Hair follicular keratinocyte (primary cell): Measurements from ENCODE around the gene ELOVL3. TPM values are rescaled to one million over a fixed set of nuclear protein-coding genes. Genes with fewer than 3 reads are reported as not detected.

Source experiments
- total RNA-seq: library from RNA; depleted of rRNA; stranded (reverse); fragments of >200 nt; gene quantifications from 2 replicates; pipeline ENCODE4 v1.2.3, GENCODE V29; 2015

ELOVL3 gene, protein sequence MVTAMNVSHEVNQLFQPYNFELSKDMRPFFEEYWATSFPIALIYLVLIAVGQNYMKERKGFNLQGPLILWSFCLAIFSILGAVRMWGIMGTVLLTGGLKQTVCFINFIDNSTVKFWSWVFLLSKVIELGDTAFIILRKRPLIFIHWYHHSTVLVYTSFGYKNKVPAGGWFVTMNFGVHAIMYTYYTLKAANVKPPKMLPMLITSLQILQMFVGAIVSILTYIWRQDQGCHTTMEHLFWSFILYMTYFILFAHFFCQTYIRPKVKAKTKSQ
- total RNA-seq = 0.23 and 0.27 TPM in 2 replicates

DNA sequence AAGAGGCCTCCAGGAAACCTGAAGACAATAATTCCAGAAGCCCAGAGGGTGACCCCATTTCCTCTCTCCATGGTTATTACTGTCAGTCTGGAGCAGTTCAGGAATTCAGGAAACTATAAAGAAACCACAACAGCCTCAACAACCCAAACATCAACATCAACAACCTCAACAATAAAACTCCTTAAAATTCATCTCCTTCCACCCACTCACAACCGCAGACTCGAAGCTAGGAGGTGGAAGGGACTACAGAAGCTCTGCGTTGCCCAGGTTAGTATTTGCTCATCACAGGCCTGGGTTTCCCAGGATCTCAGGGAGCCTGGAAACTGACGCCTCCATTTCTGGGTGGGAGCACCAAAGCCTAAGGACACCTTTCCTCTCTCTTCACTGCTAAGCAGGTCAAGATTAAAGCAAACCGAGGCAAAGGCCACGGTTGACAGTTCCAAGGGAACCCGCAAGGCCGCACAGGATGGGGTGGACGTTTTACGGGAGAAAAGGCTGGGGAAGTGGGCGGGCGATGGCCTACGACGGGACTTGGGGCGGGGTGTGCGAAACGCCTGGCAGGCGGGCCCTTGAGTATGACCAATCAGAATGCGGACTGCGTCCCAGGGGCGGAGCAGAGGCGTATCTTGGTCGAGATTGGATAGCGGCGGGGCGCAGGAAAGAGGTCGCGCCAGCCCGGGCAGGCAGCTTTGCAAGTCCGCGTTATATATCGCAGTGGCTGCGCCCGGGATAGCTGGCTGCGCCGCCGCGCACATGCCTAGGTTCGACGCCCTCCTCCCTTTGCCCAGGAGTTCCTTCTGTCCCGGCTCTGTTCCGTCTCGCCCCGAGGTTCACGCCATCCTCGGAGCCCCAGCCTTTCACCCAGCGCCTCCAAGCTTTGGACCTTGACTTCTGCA, at the start of gene ELOVL3:
TSS of gene ELOVL3 (plus strand) at position 654 of the 896 bp plus-strand sequence. CDS start 250 bp downstream, outside the sequence.

DNA sequence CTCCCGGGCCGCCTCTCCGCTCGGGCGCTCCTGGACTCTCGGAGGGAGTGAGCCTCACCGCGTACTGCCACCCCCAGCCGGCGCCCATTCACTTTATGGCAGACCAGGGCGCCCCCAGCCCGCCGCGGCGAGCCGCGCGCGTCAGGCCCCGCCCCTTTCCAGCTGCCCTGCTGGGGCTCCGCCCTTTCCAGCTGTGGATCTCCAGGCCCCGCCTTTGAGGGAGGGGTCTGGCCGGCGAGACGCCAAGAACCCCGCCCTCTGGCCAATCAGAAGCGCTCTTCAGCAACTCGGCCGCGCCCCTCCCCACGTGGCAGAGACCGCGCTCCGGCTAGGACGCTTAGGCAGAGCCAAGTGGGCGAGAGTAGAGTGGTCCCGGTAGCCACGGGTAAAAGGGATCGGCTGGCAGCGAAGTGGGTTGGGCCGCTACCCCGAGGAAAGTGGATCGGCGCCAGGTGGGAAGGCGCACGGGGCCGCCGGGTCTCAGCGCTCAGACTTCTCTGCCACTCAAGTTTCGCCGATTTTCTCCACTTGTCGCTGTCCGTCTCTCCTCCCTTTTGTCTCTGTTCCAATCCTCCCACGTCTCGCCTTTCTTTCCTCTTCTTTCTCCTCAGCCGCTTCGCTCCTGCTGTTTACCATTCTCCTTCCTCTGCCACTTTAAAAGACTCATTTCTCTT, 15.5 kb downstream of the ELOVL3 start, which contains the start of gene PITX3:
TSS of gene PITX3 (minus strand) at position 69 of the 674 bp plus-strand sequence. CDS start 9,432 bp downstream, outside the sequence.

DNA sequence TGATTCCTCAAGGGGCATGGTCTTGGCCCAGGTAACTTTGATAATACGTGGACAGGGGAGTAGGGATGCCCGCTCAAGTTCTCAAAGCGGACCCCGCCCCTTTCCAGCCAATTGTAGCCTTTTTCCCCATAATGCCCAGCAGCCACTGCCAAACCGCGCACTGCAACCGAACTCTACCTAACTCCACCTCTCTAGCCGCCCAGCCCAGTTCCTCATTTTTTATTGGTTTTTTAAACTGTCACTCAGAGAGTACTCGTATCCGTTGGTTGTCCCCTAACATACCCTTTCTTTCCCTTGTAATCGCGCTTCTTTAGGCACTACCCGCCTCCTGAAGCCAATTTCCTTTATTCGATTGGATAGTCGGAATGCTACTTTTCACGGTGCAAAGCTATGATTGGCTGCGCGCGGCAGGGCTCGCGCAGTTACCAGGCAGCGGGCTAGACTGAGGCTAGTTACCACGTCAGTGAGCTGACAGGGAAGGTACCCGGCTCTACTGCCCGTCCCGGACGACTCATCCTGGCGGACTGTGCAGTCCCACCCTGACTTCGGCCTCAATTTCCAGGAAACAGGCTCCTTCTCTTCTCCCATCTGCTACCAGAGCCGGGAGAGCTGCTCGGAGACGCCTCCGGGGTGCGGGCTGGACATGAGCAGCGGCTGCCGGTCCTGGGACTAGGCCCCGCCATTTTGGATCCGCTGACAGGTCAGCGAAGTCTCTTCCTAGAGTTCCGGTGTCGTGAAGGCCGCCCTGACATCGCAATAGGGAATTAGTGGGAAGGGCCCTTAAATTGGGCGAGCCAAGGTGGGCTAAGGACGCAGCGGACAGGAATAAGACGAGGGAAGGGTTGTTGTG, 19.2 kb downstream of the ELOVL3 start, which contains the start of gene GBF1:
TSS of gene GBF1 (plus strand) at position 451 of the 850 bp plus-strand sequence. CDS start 13,407 bp downstream, outside the sequence.

Other genes starting within 250 kb of the ELOVL3 start
- gene ARMH3, start 170.1 kb upstream of the ELOVL3 start, total RNA-seq = 6.3 and 8.4 TPM in 2 replicates
- 37.9 and 48.1 TPM in 2 replicates for gene HPS6, start 160.9 kb upstream of the ELOVL3 start, total RNA-seq
- gene LDB1, start 105.9 kb upstream of the ELOVL3 start, total RNA-seq = 21.5 and 31.7 TPM in 2 replicates
- 19.4 and 28.6 TPM in 2 replicates for gene PPRC1, start 93.3 kb upstream of the ELOVL3 start, total RNA-seq
- 104 and 155 TPM in 2 replicates for gene NOLC1, start 73.9 kb upstream of the ELOVL3 start, total RNA-seq
- gene PITX3, start 15.2 kb downstream of the ELOVL3 start, total RNA-seq = 0.11 and 0.55 TPM in 2 replicates
- gene GBF1, start 19.2 kb downstream of the ELOVL3 start, total RNA-seq = 33.9 and 37.8 TPM in 2 replicates
- gene NFKB2, start 169.4 kb downstream of the ELOVL3 start, total RNA-seq = 53.7 and 71.6 TPM in 2 replicates
- gene PSD, start 192.5 kb downstream of the ELOVL3 start, total RNA-seq = 0.31 and 0.99 TPM in 2 replicates
- 11.2 and 11.6 TPM in 2 replicates for gene FBXL15, start 194.5 kb downstream of the ELOVL3 start, total RNA-seq
- gene CUEDC2, start 206.3 kb downstream of the ELOVL3 start, total RNA-seq = 76.2 and 94.5 TPM in 2 replicates
- gene C10orf95, start 225.2 kb downstream of the ELOVL3 start, total RNA-seq = 3.2 and 7.7 TPM in 2 replicates